Measurements from ENCODE around the gene TFF3. TPM values are rescaled to one million over a fixed set of nuclear protein-coding genes. Genes with fewer than 3 reads are reported as not detected.

Gene TFF3
- total and polyA plus RNA-seq, 2 experiments from 2014 or later: 0.38 TPM; not detected in 1

DNA sequence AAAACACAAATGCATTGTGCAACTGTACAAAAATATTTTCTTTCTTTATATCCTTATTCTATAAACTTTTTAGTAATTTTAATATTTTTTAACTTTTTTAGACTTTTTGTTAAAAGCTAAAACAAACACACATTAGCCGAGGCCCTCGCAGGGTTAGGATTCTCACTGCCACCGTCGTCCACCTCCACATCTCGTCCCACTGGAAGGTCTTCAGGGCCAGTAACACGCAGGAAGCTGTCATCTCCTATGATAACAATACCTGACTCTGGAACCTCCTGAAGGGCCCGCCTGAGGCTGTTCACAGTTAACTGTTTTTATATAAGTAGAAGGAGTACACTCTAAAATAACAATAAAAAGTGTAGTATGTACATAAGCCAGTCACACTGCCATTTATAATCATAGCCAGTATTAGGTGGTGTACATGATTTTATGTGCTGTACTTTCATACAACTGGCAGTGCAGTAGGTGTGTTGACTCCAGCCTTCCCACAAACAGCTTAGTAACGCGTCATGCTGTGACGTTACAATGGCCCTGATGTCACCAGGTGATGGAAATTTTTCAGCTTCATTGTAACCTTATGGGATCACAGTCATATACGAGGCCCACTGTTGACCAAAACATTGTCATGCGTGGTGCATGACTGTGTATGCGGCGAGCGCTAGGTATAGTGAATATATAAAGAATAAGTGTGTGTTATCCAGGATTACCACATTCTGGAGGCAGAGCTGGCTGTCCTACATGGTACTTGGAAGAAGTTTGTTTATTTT, 26.8 kb upstream of the TFF3 start:
- H3K36me3 ChIP-seq: no peaks in the 10 kb centered on the region
- TF ChIP-seq, protein P1, sequence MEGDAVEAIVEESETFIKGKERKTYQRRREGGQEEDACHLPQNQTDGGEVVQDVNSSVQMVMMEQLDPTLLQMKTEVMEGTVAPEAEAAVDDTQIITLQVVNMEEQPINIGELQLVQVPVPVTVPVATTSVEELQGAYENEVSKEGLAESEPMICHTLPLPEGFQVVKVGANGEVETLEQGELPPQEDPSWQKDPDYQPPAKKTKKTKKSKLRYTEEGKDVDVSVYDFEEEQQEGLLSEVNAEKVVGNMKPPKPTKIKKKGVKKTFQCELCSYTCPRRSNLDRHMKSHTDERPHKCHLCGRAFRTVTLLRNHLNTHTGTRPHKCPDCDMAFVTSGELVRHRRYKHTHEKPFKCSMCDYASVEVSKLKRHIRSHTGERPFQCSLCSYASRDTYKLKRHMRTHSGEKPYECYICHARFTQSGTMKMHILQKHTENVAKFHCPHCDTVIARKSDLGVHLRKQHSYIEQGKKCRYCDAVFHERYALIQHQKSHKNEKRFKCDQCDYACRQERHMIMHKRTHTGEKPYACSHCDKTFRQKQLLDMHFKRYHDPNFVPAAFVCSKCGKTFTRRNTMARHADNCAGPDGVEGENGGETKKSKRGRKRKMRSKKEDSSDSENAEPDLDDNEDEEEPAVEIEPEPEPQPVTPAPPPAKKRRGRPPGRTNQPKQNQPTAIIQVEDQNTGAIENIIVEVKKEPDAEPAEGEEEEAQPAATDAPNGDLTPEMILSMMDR (IDR thresholded peaks at IDR 0.05; ENCODE audit: low read depth, low read length): no peak
- H3K27ac ChIP-seq: no peak overlapping the region
- no peaks in the 10 kb centered on the region for H3K4me1 ChIP-seq (ENCODE audit: low read depth)
- DNase-seq (ENCODE audit: low read depth in 1 of 2, low spot score in 1 of 2): no peak
- no peak overlapping the region for H3K4me3 ChIP-seq
- H3K27me3 ChIP-seq: no peaks in the 10 kb centered on the region
- H3K9me3 ChIP-seq (ENCODE audit: low read depth): no peaks in the 10 kb centered on the region

DNA sequence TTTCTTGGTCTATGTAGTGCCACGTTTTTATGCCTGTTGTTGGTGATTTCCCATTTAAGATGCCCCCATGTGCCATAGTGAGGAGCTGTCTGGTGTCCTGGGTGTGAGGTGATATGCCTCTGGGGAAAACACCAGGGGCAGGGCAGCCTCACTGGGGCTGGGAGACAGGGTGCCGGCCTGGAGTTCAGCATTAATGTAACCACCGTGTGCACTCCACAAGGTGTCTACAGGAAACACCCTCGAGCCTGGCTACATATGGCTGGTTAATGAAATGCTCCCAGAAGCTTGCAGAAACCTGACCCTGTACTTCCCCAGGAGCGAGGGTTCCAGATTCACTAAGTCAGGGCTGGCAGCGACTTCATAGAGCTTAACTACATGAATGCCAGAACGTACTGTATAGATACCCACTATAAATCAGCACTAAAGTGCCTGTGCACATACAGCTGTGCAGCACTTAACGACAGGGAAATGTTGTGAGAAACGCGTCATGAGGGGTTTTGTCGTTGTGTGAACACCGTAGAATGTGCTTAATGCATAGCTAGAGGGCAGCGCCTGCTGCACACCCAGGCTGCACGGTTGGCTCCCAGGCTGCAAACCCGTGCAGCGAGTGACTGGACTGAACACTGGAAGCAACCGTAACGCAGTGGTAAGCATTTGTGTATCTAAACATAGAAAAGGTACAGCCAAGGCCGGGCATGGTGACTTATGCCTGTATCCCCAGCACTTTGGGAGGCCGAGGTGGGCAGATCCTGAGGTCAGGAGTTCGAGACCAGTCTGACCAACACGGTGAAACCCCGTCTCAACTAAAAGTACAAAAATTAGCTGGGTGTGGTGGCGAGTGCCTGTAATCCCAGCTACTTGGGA, 25.2 kb upstream of the TFF3 start:
- H3K36me3 ChIP-seq: no peaks in the 10 kb centered on the region
- TF ChIP-seq, protein P1 (IDR thresholded peaks at IDR 0.05; ENCODE audit: low read depth, low read length): no peak
- DNase-seq (ENCODE audit: low read depth in 1 of 2, low spot score in 1 of 2): no peak

DNA sequence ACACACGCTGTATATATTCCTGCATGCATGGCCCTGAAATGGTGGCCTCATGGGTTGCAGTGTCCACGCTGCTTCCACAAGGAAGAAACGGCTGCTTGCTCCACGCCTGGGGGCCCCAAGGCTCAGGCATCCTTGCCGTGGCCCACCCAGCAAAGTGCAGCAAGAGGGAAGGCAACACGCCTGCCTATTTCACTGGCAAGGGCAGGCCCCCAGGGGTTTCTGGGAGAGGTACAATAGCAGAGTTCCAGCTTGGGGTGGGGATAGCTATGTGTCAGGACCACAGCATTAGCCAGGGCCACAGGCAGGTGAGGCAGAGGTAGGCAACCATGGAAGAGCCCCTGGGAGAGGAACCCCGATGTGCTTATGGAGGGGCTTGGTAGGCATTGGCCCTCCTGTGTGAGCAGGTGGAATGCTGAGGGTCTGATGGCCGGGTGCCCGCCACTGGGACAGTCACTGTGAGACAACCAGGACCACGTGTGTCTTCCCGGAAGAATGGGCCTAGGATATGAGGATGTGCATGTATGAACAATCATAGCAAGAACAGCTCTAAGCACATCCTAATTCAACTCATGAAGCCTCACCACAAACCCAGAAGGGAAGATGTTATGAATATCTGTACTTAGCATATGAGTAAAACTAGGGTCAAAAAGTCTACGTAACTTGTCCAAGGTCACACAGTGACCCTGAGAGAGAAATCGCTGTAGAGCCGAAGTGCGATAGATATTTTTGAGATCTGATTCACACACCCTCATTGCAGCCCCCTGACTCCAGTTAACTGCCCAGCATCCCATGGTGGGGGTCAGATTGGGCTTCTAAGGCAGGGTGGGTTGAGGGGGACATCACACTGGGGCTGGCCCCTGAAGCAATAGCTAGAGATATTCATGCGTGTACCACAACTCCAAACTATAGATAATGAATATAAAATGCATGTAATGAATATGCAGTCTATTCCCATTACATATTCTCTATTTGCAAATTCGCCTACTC, 23.8 kb upstream of the TFF3 start:
- H3K4me1 ChIP-seq (ENCODE audit: low read depth): no peaks in the 10 kb centered on the region
- H3K36me3 ChIP-seq: no peaks in the 10 kb centered on the region
- H3K4me3 ChIP-seq: no peak overlapping the region
- no peak overlapping the region for H3K27ac ChIP-seq
- no peak for DNase-seq (ENCODE audit: low read depth in 1 of 2, low spot score in 1 of 2)
- H3K27me3 ChIP-seq: no peaks in the 10 kb centered on the region
- no peaks in the 10 kb centered on the region for H3K9me3 ChIP-seq (ENCODE audit: low read depth)
- TF ChIP-seq, protein P1 (IDR thresholded peaks at IDR 0.05; ENCODE audit: low read depth, low read length): no peak

More for the DNA sequence above, 25.2 kb upstream of the TFF3 start:
- no peaks in the 10 kb centered on the region for H3K4me1 ChIP-seq (ENCODE audit: low read depth)
- no peak overlapping the region for H3K27ac ChIP-seq
- H3K4me3 ChIP-seq: no peak overlapping the region
- H3K27me3 ChIP-seq: no peaks in the 10 kb centered on the region
- H3K9me3 ChIP-seq (ENCODE audit: low read depth): no peaks in the 10 kb centered on the region

DNA sequence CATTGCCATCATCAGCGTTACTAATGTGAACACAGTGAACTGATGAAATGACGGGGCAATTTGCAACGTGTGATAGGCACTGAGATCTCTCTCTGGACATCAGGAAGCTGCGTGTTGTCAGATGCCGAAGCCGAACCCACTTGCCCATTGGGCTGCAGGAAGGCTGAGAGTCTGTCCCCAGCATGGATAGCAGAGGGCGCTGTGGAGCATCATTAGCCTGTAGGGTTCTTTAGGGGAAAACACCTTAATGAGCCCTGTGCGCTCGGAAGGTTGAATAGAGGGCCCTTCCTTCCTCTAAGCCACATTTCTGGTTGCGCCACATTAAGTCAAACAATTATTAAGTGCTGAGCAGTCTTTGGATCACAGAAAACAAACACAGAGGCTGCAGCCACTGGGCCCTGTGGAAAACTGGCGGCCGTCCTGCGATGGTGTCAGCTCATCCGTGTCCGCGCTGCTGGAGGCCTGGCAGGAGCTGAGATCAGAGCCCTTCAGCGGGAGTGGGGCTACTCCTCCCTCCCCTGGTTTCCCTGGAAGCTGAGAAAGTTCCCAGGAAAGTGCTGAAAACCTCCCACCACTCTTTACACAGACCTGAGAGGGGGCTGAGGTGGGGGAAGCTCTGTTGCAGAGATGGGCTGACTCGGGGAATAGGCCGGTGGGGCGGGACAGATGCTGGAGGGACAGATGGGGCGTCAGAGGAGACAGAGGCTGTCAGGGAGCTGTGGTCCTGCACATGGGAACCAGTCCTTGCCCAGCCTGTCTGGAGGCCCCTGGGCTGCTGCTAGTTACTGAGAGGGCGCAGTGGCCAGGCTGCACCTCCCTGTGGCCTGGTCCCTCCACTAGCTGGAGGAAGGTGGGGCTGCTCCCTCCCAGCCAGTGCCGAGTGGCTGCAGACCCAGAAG, 22.9 kb upstream of the TFF3 start:
- Histone ChIP-seq H3K9me3 (ENCODE audit: low read depth) (no peaks in the 10 kb centered on the region), H3K36me3 (no peaks in the 10 kb centered on the region), H3K27me3 (no peaks in the 10 kb centered on the region), H3K27ac (no peak overlapping the region), H3K4me3 (no peak overlapping the region), H3K4me1 (ENCODE audit: low read depth) (no peaks in the 10 kb centered on the region)
- TF ChIP-seq, protein P1 (IDR thresholded peaks at IDR 0.05; ENCODE audit: low read depth, low read length): peak; percentile 78
- DNase-seq (ENCODE audit: low read depth in 1 of 2, low spot score in 1 of 2): peak; percentile 63 to 68

Measured in cardiac muscle cell (in vitro differentiated cells and primary cell).